NCI-H774 (cell line): ENCODE results near the gene CEP128.

Source experiments
- DNase-seq: peaks from one replicate; lab custom pipeline; 2025; lab: John Stamatoyannopoulos, UW

The CEP128 gene

DNA sequence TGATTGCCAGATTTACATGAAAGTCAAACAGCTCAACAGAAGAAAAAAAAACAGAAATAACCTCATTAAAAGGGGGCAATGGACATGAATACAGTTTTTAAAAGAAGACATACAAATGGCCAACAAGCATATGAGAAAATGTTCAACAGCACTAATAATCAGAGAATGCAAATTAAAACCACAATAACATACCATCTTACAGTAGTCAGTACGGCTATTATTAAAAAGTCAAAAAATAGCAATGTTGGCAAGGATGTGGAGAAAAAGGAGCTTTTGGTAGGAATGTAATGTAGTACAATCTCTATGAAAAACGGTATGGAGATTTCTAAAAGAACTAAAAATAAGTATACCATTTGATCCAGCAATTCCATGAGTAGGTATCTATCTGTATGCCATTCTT lies 272.1 kb downstream of the CEP128 start:
- DNase-seq = no peak

DNA sequence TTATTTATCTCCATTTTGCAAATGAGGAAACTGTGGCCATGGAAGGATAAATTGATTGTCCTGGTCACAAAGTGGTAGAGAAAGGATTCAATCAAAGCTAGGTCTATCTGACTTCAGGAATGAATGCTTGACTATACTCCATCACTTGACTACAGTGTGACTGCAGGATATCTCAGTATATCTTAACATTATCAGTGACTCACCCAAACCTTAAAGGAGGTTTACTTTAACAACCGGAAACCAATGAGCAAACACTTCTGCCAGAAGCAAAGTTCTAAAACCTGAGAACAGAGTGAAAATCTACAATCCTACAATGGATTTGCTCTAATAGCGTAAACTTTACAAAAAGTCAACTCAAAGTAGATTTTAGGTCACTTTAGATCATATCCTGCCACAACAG lies 277.0 kb downstream of the CEP128 start:
- no peak for DNase-seq

DNA sequence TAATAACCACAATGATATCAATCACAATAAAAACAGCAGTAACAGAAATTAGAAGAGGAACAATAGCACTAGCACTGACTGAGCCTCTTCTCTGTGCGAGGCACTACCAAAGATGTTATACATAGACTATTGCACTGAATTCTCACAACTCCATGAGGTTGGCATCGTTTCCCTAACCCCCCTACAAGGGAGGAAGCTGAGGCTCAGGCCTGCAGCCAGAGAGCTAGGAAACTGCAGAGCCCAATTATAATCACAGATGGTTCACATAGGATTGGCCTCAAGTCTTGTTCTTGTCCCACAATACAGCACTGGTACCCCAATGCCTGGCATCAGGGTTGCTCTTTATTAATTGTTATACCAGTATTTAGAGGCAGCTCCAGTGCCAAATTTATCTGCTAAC lies 278.0 kb downstream of the CEP128 start:
- no peak for DNase-seq

GRCh38 chr14:80659783-80660182 lies 281.8 kb downstream of the CEP128 start:
- DNase-seq = no peak

DNA sequence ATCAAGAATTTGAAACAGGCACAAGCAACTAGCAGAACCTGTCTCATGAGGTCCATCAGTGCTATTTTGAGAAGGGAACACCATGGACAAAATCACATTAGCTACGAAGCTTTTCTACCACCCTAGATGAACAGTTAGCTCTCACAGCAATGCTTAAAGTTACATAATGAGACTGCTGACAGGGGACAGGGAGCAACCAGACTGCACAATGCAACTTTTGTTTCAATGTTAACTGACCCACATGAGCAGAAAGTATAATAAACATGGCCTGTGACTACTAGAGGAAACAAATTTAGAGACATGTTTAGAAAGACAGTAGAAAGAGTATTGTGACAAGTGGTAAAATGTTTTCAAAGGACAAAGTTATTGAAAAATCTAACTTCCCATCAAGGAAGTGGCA lies 282.8 kb downstream of the CEP128 start:
- DNase-seq = no peak

- no peak for DNase-seq
These were observed 283.4 kb downstream of the CEP128 start for GRCh38 chr14:80658155-80658554.

GRCh38 chr14:80653956-80654355 lies 287.6 kb downstream of the CEP128 start:
- DNase-seq = no peak

DNA sequence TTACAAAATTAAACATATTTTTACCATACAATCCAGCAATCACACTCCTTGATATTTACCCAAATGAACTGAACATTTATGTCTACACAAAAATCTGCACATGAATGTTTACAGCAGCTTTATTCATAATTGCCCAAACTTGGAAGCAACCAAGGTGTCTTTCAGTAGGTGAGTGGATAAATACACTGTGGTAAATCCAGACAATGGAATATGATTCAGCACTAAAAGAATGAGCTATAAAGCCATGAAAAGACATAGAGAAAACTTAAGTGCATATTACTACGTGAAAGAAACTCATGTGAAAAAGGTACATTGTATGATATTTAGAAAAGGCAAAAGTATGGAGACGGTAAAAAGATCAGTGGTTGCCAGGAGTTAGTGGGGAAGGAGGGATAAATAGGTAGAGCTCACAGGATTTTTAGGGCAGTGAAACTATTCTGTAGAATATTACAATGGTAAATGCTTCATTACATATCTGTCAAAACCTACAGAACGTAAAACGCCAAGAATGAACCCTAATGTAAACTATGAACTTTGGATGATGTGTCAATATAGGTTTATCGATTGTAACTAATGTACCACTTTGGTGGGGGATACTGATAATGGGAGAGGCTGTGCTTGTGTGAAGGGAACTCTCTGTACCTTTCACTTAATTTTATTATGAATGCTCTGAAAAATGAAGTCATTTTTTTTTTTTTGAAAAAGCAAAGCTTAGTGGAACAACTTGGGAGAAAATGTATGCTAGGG lies 295.7 kb downstream of the CEP128 start:
- DNase-seq = no peak

DNA sequence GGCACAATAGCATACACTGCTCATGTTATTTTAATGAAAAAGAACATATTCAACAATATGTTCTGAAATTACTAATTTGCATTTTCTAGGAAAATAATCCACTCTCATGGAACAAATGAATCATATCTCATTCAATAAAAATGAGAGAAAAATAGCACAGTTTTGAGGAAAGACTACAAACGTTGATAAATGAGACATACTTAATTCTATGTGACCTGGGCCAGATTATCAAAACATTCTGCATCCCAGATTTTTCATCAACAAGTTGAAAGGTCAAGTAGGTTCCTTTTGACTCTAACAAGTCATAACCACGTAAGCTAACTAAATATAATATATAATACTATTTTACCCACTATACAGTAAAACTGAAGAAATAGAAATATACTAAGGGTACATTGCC lies 296.7 kb downstream of the CEP128 start:
- DNase-seq = no peak

DNA sequence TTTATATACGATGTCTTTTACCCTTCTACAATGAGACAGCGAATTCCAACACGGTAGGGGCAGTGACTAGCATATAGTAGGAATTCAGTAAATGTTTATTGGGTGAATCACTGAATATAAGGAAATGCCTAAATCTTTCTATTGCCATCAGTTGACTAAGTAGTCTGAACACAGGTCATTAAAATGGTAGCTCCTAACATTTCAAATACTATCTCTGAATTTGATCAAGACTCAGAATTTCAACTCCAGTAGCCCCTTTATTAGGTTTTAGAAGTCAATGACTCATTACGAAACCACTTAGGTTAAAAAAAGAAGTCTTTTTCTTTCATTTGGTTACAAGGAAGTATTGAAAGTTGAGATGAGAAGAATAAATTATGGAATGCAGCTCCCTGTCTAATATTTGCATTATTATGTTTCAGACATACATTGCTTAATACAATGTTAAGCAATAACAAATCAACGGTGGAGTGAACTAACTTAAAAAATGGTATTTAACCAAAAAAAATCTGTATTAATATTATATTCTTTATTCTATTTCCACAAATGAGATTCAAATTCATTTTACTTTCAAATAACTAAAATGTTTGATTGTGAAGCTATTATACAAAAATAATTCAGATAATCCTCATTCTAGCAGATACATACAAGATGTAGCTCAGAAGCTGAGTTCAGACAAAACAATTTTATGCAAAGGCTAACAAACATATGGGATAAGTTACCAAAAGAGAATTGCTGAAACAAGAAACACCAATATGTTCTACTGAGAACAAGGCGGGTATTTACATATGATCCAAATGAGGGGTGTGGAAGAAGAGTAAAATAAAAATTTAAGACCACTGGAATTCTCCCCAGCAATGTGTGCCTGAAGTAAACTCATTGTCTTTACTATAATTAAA lies 302.7 kb downstream of the CEP128 start:
- no peak for DNase-seq

- no peak for DNase-seq
These were observed 303.6 kb downstream of the CEP128 start for GRCh38 chr14:80637756-80638619.

DNA sequence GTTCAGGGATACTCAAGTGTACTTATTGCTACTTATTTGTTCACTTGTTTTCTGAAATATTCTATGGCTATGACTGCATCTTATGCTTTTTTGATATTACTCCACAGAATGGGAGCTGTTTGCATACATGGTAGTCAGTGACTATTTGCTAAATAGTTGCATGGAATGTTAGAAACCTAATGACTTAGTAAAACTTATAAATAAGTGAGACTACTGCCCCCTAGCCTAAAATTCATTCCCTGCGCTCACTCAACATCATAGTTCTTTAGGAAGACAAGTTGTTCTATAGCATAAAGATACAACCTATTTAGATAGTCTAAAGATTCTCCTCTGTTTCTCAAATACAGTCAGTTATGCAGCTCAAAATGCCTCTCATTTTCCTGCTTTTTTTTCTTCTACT lies 305.5 kb downstream of the CEP128 start:
- no peak for DNase-seq

GRCh38 chr14:80634106-80634758 lies 307.3 kb downstream of the CEP128 start:
- DNase-seq = no peak

DNA sequence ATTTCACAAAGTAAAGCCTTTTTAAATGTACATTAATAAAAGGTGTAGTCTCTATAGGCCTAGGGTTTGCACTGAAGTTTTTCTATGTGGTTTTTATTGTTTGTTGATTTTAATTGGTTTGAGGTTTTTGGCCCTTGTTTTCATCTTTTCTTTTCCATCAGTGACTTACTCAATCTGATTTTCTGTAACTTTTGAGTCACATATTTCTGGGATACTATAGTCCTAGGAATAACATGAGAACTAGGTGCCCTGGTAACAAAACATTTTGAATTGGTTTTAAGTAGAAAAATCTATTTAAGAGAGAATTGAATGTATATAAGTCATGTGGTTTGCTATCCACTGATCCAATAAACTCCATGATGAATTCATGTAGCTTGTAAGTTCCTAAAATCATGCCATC lies 311.9 kb downstream of the CEP128 start:
- no peak for DNase-seq

DNA sequence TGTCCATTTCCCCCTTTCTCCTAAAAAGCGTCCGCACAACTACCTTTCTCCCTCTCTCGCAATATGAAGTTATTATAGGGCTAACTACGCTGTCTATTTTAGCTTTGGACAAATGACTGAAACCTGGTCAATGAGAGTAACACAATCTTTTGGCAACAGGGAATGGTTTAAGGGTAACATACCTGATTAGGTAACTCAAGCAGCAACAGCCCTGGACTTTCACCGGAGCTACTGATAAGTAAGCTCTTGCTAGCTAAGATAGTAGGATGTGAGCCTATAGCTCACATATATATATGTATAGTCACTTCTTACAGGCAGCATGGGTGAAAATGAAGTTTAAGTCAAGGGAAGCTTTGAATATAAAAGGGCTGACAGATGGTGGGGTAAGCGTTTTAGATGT lies 313.0 kb downstream of the CEP128 start:
- DNase-seq = no peak

GRCh38 chr14:80627745-80628144 lies 313.8 kb downstream of the CEP128 start:
- DNase-seq = no peak

DNA sequence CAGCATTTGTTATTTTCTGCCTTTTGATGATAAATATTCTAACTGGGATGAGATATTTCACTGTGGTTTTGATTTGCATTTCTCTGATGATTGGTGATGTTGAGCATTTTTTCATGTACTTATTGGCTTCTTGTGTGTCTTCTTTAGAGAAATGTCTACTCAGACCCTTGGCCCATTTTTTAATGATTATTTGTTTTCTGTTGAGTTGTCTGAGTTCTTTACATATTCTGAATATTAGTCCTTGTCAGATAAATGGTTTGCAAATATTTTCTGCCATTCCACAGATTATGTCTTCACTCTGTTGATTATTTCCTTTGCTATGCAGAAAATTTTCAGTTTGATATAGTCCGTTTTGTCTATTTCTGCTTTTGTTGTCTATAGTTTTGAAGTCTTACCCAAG lies 317.0 kb downstream of the CEP128 start:
- no peak for DNase-seq

DNA sequence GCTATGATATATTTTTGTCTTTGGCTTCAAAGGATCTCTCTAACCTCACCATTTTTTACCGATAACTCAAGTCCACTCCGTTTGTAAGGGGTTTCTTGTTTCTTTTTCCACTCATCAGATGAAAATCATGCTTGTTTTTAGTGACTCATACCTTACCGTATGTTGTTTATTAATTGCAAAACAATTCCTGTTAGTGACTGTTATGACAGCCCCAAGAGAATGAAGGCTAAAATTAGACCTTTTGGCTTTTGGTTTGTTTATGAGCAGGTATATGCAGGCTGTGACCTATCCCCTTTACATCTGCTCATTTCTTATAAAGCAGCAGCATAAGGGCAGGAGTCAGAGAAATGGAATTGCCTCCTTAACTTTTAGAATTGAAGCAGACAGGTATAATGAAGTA lies 319.8 kb downstream of the CEP128 start:
- no peak for DNase-seq

GRCh38 chr14:80620434-80620833 lies 321.1 kb downstream of the CEP128 start:
- no peak for DNase-seq

GRCh38 chr14:80618751-80619329 lies 322.7 kb downstream of the CEP128 start:
- DNase-seq = no peak

- DNase-seq = no peak
These were observed 325.7 kb downstream of the CEP128 start for GRCh38 chr14:80615831-80616230.

GRCh38 chr14:80609055-80609454 lies 332.5 kb downstream of the CEP128 start:
- DNase-seq = no peak
